Adrenal gland (tissue), 12 donors: ENCODE results near the gene PAFAH1B2. TPM values are rescaled to one million over a fixed set of nuclear protein-coding genes. Genes with fewer than 3 reads are reported as not detected.

Experiments used
- DNase-seq, 7 donors: peaks; one replicate each; pipeline ENCODE4 v3.0.0-alpha.2; 2019 to 2020
- H3K27ac ChIP-seq, 5 donors: fragments of 200-600 bp; sonication (generic) in 4 of 5; 1 replicate in 3 of 5; 2 replicates in 2 of 5; pipeline versions ENCODE4 v1.5.1 to v1.8.0; 2016 to 2020; ENCODE audit warnings: mild to moderate bottlenecking in 1 of 5
- H3K27me3 ChIP-seq: fragments of 200-600 bp; 2 replicates; pipeline ENCODE4 v1.8.0; 2021
- H3K36me3 ChIP-seq, 2 donors: fragments of 200-600 bp; replicated peaks in 1 of 2; 1 replicate in 1 of 2; 2 replicates in 1 of 2; pipeline versions ENCODE4 v1.5.1 to v1.8.0; 2018 to 2022
- H3K4me1 ChIP-seq, 2 donors: fragments of 200-600 bp; replicated peaks in 1 of 2; 1 replicate in 1 of 2; 2 replicates in 1 of 2; pipeline versions ENCODE4 v1.5.1 to v1.8.0; 2018 to 2021
- H3K4me3 ChIP-seq, 4 donors: fragments of 200-600 bp; sonication (generic) in 3 of 4; one replicate each; pipeline ENCODE4 v1.5.1; 2016 to 2018
- H3K9me3 ChIP-seq, 3 donors: fragments of 200-600 bp; sonication (generic) in 1 of 3; replicated peaks in 1 of 3; 1 replicate in 2 of 3; 2 replicates in 1 of 3; pipeline versions ENCODE4 v1.5.1 to v1.8.0; 2016 to 2021
- CTCF ChIP-seq, 6 experiments: fragments of 450-650 bp in 4 of 6; fragments of 200-600 bp in 2 of 6; sonication (generic) in 1 of 6; IDR thresholded peaks; 1 replicate in 5 of 6; 2 replicates in 1 of 6; pipeline versions ENCODE4 v1.5.1 to v1.8.0; 2016 to 2021; ENCODE audit warnings: antibody characterized with exemption in 6 of 6, mild to moderate bottlenecking in 2 of 6, moderate library complexity in 1 of 6
- POLR2A ChIP-seq, 2 donors: fragments of 450-650 bp; IDR thresholded peaks; one replicate each; pipeline ENCODE4 v1.6.1; 2017; ENCODE audit warnings: antibody characterized with exemption in 2 of 2, mild to moderate bottlenecking in 2 of 2, moderate library complexity in 1 of 2
- WGBS, 4 donors: extraction: QIAGEN DNeasy Blood & Tissue Kit in 2 of 4; methylation state at CpG; one replicate each; pipeline versions ENCODE4 v1.1.5 to v1.1.7; 2013 to 2017; 5-methylcytosine and 5-hydroxymethylcytosine counted together
- intact Hi-C, 2 donors: fragments of 100-400 bp; cut with DNase I; formaldehyde crosslinking; loops; one replicate each; pipeline versions ENCODE4 v1.14.1 to v1.15.0; 2022 to 2023
- polyA plus RNA-seq, 3 donors: library from polyadenylated mRNA; stranded (reverse); fragments of 200-250 nt in 2 of 3; fragments of 350-450 nt in 1 of 3; fragmentation: Illumina TruSeq in 1 of 3; extraction: RNeasy Lipid Tissue Mini Kit (QIAGEN cat#74804) in 1 of 3; gene quantifications; one replicate each; pipeline ENCODE4 v1.2.3, GENCODE V29; 2013 to 2014
- total RNA-seq, 9 donors: library from RNA; depleted of rRNA in 4 of 9; stranded (reverse); fragments of >200 nt in 4 of 9; fragments of 120-200 nt in 1 of 9; fragmentation: NEBNext Ultra II Directional in 1 of 9; extraction: Animal tissue kit (Norgen Biotek cat#: 25700) in 1 of 9; gene quantifications; one replicate each; pipeline versions ENCODE4 v1.1.0 to v1.2.4, GENCODE V29; 2013 to 2023
- donor health status: healthy with polysubstance abuse.
- donor health status: Bipolar disorder and iron deficiency.
- donor health status: DM: yes; HTN: yes; CAD: no.
- donor health status: DM: no; HTN: no; CAD: no.
- donor health status: DM: no; HTN: no; CAD: no.
- donor health status: DM: yes; HTN: yes; CAD: no.

PAFAH1B2 gene
- total and polyA plus RNA-seq, 12 donors = 19.6 to 144 (median 94.4) TPM

GRCh38 chr11:117121176-117121575 is 22.9 kb upstream of the PAFAH1B2 start:
- Histone ChIP-seq H3K27ac (no peak overlapping the region), H3K9me3 (no peaks in the 10 kb centered on the region), H3K4me1 (no peaks in the 10 kb centered on the region), H3K27me3 (no peaks in the 10 kb centered on the region), H3K36me3 (no peaks in the 10 kb centered on the region), H3K4me3 (no peak overlapping the region)
- intact Hi-C loops = no loop called here
- DNase-seq = no peak
- TF ChIP-seq CTCF (IDR thresholded peaks at IDR 0.05) (no peak), POLR2A (IDR thresholded peaks at IDR 0.05) (no peak)

GRCh38 chr11:117122556-117122955 is 21.5 kb upstream of the PAFAH1B2 start:
- DNase-seq = no peak
- no peaks in the 10 kb centered on the region for H3K27me3 ChIP-seq
- TF ChIP-seq CTCF (IDR thresholded peaks at IDR 0.05) (no peak), POLR2A (IDR thresholded peaks at IDR 0.05) (no peak)
- no peaks in the 10 kb centered on the region for H3K9me3 ChIP-seq
- 79 to 91% (median 83%) methylated on average over 5 of the region's 5 CpGs for WGBS, 4 donors
- H3K36me3 ChIP-seq = no peaks in the 10 kb centered on the region
- H3K27ac ChIP-seq = no peak overlapping the region
- no peak overlapping the region for H3K4me3 ChIP-seq
- H3K4me1 ChIP-seq = no peaks in the 10 kb centered on the region
- intact Hi-C loops = no loop called here

GRCh38 chr11:117126223-117126965 is 17.7 kb upstream of the PAFAH1B2 start:
- Histone ChIP-seq H3K9me3 (no peaks in the 10 kb centered on the region), H3K4me1 (no peaks in the 10 kb centered on the region), H3K4me3 (no peak overlapping the region), H3K27me3 (no peaks in the 10 kb centered on the region), H3K36me3 (no peaks in the 10 kb centered on the region), H3K27ac (no peak overlapping the region)
- intact Hi-C loops = no loop called here
- 81 to 87% (median 85%) methylated on average over 7 of the region's 7 CpGs for WGBS, 4 donors
- TF ChIP-seq POLR2A (IDR thresholded peaks at IDR 0.05) (no peak), CTCF (IDR thresholded peaks at IDR 0.05) (no peak)
- no peak for DNase-seq

GRCh38 chr11:117127171-117127901 is 16.8 kb upstream of the PAFAH1B2 start:
- intact Hi-C loops = no loop called here
- no peaks in the 10 kb centered on the region for H3K4me1 ChIP-seq
- no peaks in the 10 kb centered on the region for H3K9me3 ChIP-seq
- 70 to 82% (median 78%) methylated on average over 6 of the region's 6 CpGs for WGBS, 4 donors
- TF ChIP-seq CTCF (IDR thresholded peaks at IDR 0.05) = no peak
- no peak for TF ChIP-seq POLR2A (IDR thresholded peaks at IDR 0.05)
- no peak overlapping the region for H3K27ac ChIP-seq
- no peaks in the 10 kb centered on the region for H3K27me3 ChIP-seq
- H3K36me3 ChIP-seq = no peaks in the 10 kb centered on the region
- DNase-seq = no peak
- no peak overlapping the region for H3K4me3 ChIP-seq
